ENCODE measurements around the gene MACF1. TPM values are rescaled to one million over a fixed set of nuclear protein-coding genes. Genes with fewer than 3 reads are reported as not detected.
A peak's percentile ranks its signal among the peaks of the same experiment; 100 is the strongest.

Gene MACF1
- total RNA-seq, 4 donors from 2014 or later: 386 to 627 (median 576) TPM

GRCh38 chr1:39427374-39427773 is 222.9 kb downstream of the MACF1 start:
- Histone ChIP-seq H3K4me1 (peaks cover 14 to 43% (median 41%) of the 10 kb centered on the region in 4 donors), H3K36me3 (peaks cover 44 to 91% (median 76%) of the 10 kb centered on the region in 4 donors), H3K4me3 (no peak overlapping the region), H3K9me3 (no peaks in the 10 kb centered on the region), H3K27ac (replicated peaks in 1 of 4) (peak overlapping the region in 2 of 4 donors; percentile 20 to 26), H3K27me3 (no peaks in the 10 kb centered on the region)
- intact Hi-C loops (cut with DNase I): no loop called here
- DNase-seq (ENCODE audit: extremely low spot score): no peak
- WGBS: 8% methylated on average over 1 of the region's 1 CpG
- no peak for TF ChIP-seq POLR2A (IDR thresholded peaks at IDR 0.05; ENCODE audit: low read depth)
- no peak for TF ChIP-seq CTCF (IDR thresholded peaks at IDR 0.05)
- no peak for TF ChIP-seq POLR2AphosphoS5 (IDR thresholded peaks at IDR 0.05)
- no peak for TF ChIP-seq EP300 (IDR thresholded peaks at IDR 0.05)

GRCh38 chr1:39427912-39428311 is 223.4 kb downstream of the MACF1 start:
- no peak for DNase-seq (ENCODE audit: extremely low spot score)
- Histone ChIP-seq H3K27me3 (no peaks in the 10 kb centered on the region), H3K27ac (replicated peaks in 1 of 4) (peak overlapping the region in 1 of 4 donors; percentile 26), H3K4me1 (peaks cover 14 to 45% (median 42%) of the 10 kb centered on the region in 4 donors), H3K4me3 (no peak overlapping the region), H3K9me3 (no peaks in the 10 kb centered on the region), H3K36me3 (peaks cover 41 to 91% (median 75%) of the 10 kb centered on the region in 4 donors)
- TF ChIP-seq POLR2A (IDR thresholded peaks at IDR 0.05; ENCODE audit: low read depth): no peak
- TF ChIP-seq EP300 (IDR thresholded peaks at IDR 0.05): no peak
- TF ChIP-seq POLR2AphosphoS5 (IDR thresholded peaks at IDR 0.05): no peak
- no peak for TF ChIP-seq CTCF (IDR thresholded peaks at IDR 0.05)
- intact Hi-C loops (cut with DNase I): no loop called here
- WGBS: 63% methylated on average over 4 of the region's 4 CpGs

- Histone ChIP-seq H3K4me1 (peaks cover 9 to 33% (median 29%) of the 10 kb centered on the region in 4 donors), H3K27ac (replicated peaks in 1 of 4) (peak overlapping the region in 2 of 4 donors; percentile 21 to 41), H3K36me3 (peaks cover 41 to 98% (median 89%) of the 10 kb centered on the region in 4 donors), H3K27me3 (no peaks in the 10 kb centered on the region), H3K9me3 (no peaks in the 10 kb centered on the region), H3K4me3 (no peak overlapping the region)
- WGBS: 53% methylated on average over 5 of the region's 5 CpGs
- no peak for TF ChIP-seq EP300 (IDR thresholded peaks at IDR 0.05)
- TF ChIP-seq CTCF (IDR thresholded peaks at IDR 0.05): no peak
- TF ChIP-seq POLR2AphosphoS5 (IDR thresholded peaks at IDR 0.05): no peak
- TF ChIP-seq POLR2A (IDR thresholded peaks at IDR 0.05; ENCODE audit: low read depth): no peak
- no peak for DNase-seq (ENCODE audit: extremely low spot score)
- intact Hi-C loops (cut with DNase I): no loop called here
Observed at GRCh38 chr1:39431927-39432326, 227.4 kb downstream of the MACF1 start.

GRCh38 chr1:39434797-39435395 is 230.4 kb downstream of the MACF1 start:
- TF ChIP-seq CTCF (IDR thresholded peaks at IDR 0.05) (no peak), POLR2A (IDR thresholded peaks at IDR 0.05; ENCODE audit: low read depth) (no peak), POLR2AphosphoS5 (IDR thresholded peaks at IDR 0.05) (peak in 1 of 2 donors; percentile 6)
- peaks cover 4 to 22% (median 18%) of the 10 kb centered on the region in 4 donors for H3K4me1 ChIP-seq
- peak overlapping the region; percentile 24 to 48 (median 34) for H3K27ac ChIP-seq (replicated peaks in 1 of 4)
- WGBS: 64% methylated on average over 3 of the region's 3 CpGs
- peaks cover 49 to 100% (median 94%) of the 10 kb centered on the region in 4 donors for H3K36me3 ChIP-seq
- DNase-seq (ENCODE audit: extremely low spot score): no peak
- H3K4me3 ChIP-seq: no peak overlapping the region
- H3K27me3 ChIP-seq: no peaks in the 10 kb centered on the region
- intact Hi-C loops (cut with DNase I): no loop called here
- no peaks in the 10 kb centered on the region for H3K9me3 ChIP-seq

Data from esophagus muscularis mucosa (tissue), 4 donors.